Natural killer cell (primary cell): ENCODE results near the gene KRTAP10-6. TPM values are rescaled to one million over a fixed set of nuclear protein-coding genes. Genes with fewer than 3 reads are reported as not detected.

Experiments used
- ATAC-seq, 3 donors: fragments of 150-1000 bp in 2 of 3; fragments of 200-7000 bp in 1 of 3; cut with Tn5 transposase; 1 replicate in 1 of 3; 2 replicates in 2 of 3; pipeline ENCODE4 v1.10.0; 2021; ENCODE audit warnings: mild to moderate bottlenecking in 2 of 3, moderate library complexity in 2 of 3
- DNase-seq, 2 donors: peaks; one replicate each; pipeline versions ENCODE4 v3.0.0 to v3.0.0-alpha.2; 2013 to 2021; ENCODE audit warnings: mixed read lengths in 1 of 2
- H3K27ac ChIP-seq: one replicate; pipeline ENCODE4 v1.5.1; 2013; ENCODE audit warnings: mild to moderate bottlenecking, low read length
- H3K27me3 ChIP-seq: one replicate; pipeline ENCODE4 v1.6.1; 2013; ENCODE audit warnings: low read length; ENCODE audit not compliant: control insufficient read depth, insufficient read depth
- H3K36me3 ChIP-seq: one replicate; pipeline ENCODE4 v1.6.1; 2013; ENCODE audit warnings: low read length; ENCODE audit not compliant: control insufficient read depth, insufficient read depth
- H3K4me1 ChIP-seq: one replicate; pipeline ENCODE4 v1.6.1; 2013; ENCODE audit warnings: low read length; ENCODE audit not compliant: control insufficient read depth, insufficient read depth
- H3K4me3 ChIP-seq: one replicate; pipeline ENCODE4 v1.5.1; 2013; ENCODE audit warnings: low read length
- H3K9me3 ChIP-seq: one replicate; pipeline ENCODE4 v1.6.1; 2013; ENCODE audit warnings: low read length; ENCODE audit not compliant: control insufficient read depth, insufficient read depth
- H3K27ac Mint-ChIP-seq, 2 donors: one replicate each; pipeline ENCODE4 v1.8.0; 2022; ENCODE audit warnings: mild to moderate bottlenecking in 2 of 2, mixed read lengths in 2 of 2, moderate library complexity in 1 of 2
- H3K27me3 Mint-ChIP-seq, 2 donors: one replicate each; pipeline ENCODE4 v1.8.0; 2022; ENCODE audit warnings: low read depth in 2 of 2, mixed read lengths in 2 of 2
- H3K36me3 Mint-ChIP-seq: one replicate; pipeline ENCODE4 v1.8.0; 2022; ENCODE audit warnings: mixed read lengths
- H3K4me1 Mint-ChIP-seq, 2 donors: one replicate each; pipeline ENCODE4 v1.8.0; 2022; ENCODE audit warnings: mixed read lengths in 2 of 2
- H3K4me3 Mint-ChIP-seq: one replicate; pipeline ENCODE4 v1.8.0; 2022; ENCODE audit warnings: mild to moderate bottlenecking, moderate library complexity, mixed read lengths
- H3K9me3 Mint-ChIP-seq, 2 donors: one replicate each; pipeline ENCODE4 v1.8.0; 2022; ENCODE audit warnings: mixed read lengths in 2 of 2
- WGBS: methylation state at CpG from one replicate; pipeline ENCODE4 v1.1.7; 2013; ENCODE audit warnings: missing lambda C conversion rate; ENCODE audit not compliant: insufficient coverage; 5-methylcytosine and 5-hydroxymethylcytosine counted together
- intact Hi-C: fragments of 100-400 bp; cut with micrococcal nuclease; formaldehyde crosslinking; loops from one replicate; pipeline ENCODE4 v1.14.2; 2022
- total RNA-seq, 4 donors: library from RNA; stranded (reverse); fragments of 120-200 nt in 1 of 4; gene quantifications; one replicate each; pipeline versions ENCODE4 v1.2.3 to v1.2.4, GENCODE V29; 2013 to 2022
- TF ChIP-seq, protein P1 (sequence below): fragments of 200-600 bp; IDR thresholded peaks from one replicate; pipeline ENCODE4 v1.8.0; 2022; ENCODE audit warnings: antibody characterized with exemption

KRTAP10-6 gene
- total RNA-seq, 3 donors from 2014 or later (not counting 1 experiment from before 2014, with no cell fraction given): not detected

DNA sequence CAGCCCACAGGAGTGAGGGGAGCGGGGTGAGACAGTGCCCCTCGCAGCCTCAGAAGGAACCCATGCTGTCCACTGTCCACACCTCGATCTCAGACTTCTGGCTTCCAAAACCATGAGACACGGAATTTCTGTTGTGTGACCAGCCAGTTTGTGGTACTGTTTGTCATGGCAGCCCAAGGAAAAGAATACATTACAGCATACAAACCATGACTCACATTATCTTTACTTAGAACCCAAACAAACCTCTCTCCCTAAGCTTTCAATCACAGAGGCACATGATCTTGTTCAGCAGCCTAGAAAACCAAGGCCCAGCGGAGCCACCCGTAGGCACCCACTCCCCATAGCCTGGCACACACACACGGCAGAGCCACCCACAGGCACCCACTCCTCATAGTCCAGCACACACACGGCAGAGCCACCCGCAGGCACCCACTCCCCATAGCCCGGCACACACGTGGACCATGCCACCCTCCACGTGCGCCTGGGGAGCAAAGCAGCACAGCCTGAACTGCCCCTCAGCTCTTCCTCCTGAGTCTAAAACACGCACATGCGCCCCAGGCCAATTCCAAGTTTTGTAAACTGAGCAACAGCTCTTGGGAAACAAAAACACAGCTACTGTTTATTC is 19.2 kb downstream of the KRTAP10-6 start:
- TF ChIP-seq, protein P1, sequence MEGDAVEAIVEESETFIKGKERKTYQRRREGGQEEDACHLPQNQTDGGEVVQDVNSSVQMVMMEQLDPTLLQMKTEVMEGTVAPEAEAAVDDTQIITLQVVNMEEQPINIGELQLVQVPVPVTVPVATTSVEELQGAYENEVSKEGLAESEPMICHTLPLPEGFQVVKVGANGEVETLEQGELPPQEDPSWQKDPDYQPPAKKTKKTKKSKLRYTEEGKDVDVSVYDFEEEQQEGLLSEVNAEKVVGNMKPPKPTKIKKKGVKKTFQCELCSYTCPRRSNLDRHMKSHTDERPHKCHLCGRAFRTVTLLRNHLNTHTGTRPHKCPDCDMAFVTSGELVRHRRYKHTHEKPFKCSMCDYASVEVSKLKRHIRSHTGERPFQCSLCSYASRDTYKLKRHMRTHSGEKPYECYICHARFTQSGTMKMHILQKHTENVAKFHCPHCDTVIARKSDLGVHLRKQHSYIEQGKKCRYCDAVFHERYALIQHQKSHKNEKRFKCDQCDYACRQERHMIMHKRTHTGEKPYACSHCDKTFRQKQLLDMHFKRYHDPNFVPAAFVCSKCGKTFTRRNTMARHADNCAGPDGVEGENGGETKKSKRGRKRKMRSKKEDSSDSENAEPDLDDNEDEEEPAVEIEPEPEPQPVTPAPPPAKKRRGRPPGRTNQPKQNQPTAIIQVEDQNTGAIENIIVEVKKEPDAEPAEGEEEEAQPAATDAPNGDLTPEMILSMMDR: no peak
- H3K36me3 ChIP-seq: no peaks in the 10 kb centered on the region
- Mint-ChIP-seq H3K27ac (no peak overlapping the region), H3K4me3 (no peak overlapping the region), H3K36me3 (peaks cover 5% of the 10 kb centered on the region), H3K4me1 (peaks cover 0 to 11% of the 10 kb centered on the region in 2 donors), H3K27me3 (peaks cover 32 to 36% of the 10 kb centered on the region in 2 donors), H3K9me3 (peaks cover 0 to 2% of the 10 kb centered on the region in 2 donors)
- intact Hi-C loops: no loop called here
- H3K4me1 ChIP-seq: no peaks in the 10 kb centered on the region
- ATAC-seq: no peak
- no peak overlapping the region for H3K27ac ChIP-seq
- no peak for DNase-seq
- H3K9me3 ChIP-seq: peaks cover 2% of the 10 kb centered on the region
- H3K27me3 ChIP-seq: no peaks in the 10 kb centered on the region
- WGBS: 85% methylated on average over 15 of the region's 15 CpGs
- no peak overlapping the region for H3K4me3 ChIP-seq

DNA sequence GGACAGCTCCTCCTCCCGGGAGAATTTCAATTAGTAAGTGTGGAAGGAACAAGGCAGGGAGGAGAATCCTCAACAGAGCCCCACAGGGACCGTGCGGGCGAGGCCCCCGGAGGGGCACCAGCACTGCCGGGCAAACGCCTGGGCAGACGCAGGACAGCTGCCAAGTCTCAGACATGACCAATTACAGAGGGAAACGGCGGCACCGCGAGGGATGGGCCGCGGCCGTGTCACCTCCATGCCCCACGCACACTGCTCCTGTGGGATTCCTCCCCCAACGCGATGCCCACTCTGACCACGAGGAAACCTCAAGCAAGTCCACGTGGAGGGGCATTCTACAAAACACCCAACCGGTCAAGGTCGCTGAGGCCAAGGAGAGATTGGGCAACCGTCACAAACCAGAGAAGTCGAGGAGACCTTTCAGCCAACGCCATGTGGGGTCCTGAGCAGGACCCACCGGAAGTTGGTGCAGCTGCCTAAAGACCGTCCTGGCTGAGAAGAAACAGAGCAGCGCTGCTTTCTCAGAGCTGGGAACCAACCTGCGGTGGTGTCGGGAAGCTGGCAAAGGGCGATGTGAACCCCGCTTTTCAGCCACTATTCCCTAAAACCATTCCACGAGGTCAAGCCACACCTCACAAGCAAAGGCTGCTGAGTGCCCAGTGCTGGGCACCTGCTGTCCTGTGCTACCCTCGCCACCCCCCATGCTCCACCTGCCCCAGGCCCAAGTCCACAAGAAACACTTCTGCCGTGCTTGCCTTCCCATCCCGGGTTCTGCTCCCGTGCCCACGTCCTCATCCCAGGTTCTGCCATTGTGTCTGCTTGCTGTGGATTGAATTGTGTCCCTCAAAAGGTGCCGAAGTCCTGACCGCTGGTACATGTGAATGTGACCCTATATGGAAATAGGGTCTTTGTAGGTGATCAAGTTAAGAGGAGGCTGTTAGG is 20.2 kb downstream of the KRTAP10-6 start:
- Mint-ChIP-seq H3K27me3 (peaks cover 32 to 33% of the 10 kb centered on the region in 2 donors), H3K27ac (no peak overlapping the region), H3K4me1 (peaks cover 0 to 11% of the 10 kb centered on the region in 2 donors), H3K36me3 (peaks cover 5% of the 10 kb centered on the region), H3K9me3 (no peaks in the 10 kb centered on the region), H3K4me3 (no peak overlapping the region)
- Histone ChIP-seq H3K36me3 (no peaks in the 10 kb centered on the region), H3K9me3 (peaks cover under 1% of the 10 kb centered on the region), H3K27ac (no peak overlapping the region), H3K4me3 (no peak overlapping the region), H3K4me1 (no peaks in the 10 kb centered on the region), H3K27me3 (no peaks in the 10 kb centered on the region)
- intact Hi-C loops: no loop called here
- DNase-seq (no peak), ATAC-seq (no peak)
- 88% methylated on average over 40 of the region's 40 CpGs for WGBS
- TF ChIP-seq, protein P1: no peak

GRCh38 chr21:44571296-44571695 is 21.0 kb downstream of the KRTAP10-6 start:
- DNase-seq (no peak), ATAC-seq (no peak)
- Histone ChIP-seq H3K27ac (no peak overlapping the region), H3K9me3 (no peaks in the 10 kb centered on the region), H3K27me3 (no peaks in the 10 kb centered on the region), H3K4me3 (no peak overlapping the region), H3K36me3 (no peaks in the 10 kb centered on the region), H3K4me1 (no peaks in the 10 kb centered on the region)
- Mint-ChIP-seq H3K4me1 (peaks cover 0 to 11% of the 10 kb centered on the region in 2 donors), H3K27me3 (peaks cover 32 to 33% of the 10 kb centered on the region in 2 donors), H3K4me3 (no peak overlapping the region), H3K36me3 (no peaks in the 10 kb centered on the region), H3K9me3 (no peaks in the 10 kb centered on the region), H3K27ac (no peak overlapping the region)
- TF ChIP-seq, protein P1: no peak
- intact Hi-C loops: no loop called here
- 80% methylated on average over 4 of the region's 4 CpGs for WGBS
